Urinary bladder (tissue), 4 donors: ENCODE measurements around the gene NFIC. TPM values are rescaled to one million over a fixed set of nuclear protein-coding genes. Genes with fewer than 3 reads are reported as not detected.

Experiments used
- DNase-seq: peaks from one replicate; pipeline ENCODE4 v3.0.0-alpha.2; 2015; ENCODE audit errors: extremely low spot score
- H3K27ac ChIP-seq: one replicate; pipeline ENCODE4 v1.5.1; 2013; ENCODE audit warnings: low read depth, mild to moderate bottlenecking, moderate library complexity
- H3K36me3 ChIP-seq: one replicate; pipeline ENCODE4 v1.6.1; 2013; ENCODE audit warnings: mild to moderate bottlenecking, moderate library complexity; ENCODE audit not compliant: insufficient read depth
- H3K4me1 ChIP-seq: one replicate; pipeline ENCODE4 v1.6.1; 2013; ENCODE audit warnings: mild to moderate bottlenecking, moderate library complexity; ENCODE audit not compliant: insufficient read depth
- H3K4me3 ChIP-seq: one replicate; pipeline ENCODE4 v1.5.1; 2013; ENCODE audit warnings: low read depth, low read length
- WGBS: extraction: QIAGEN DNeasy Blood & Tissue Kit; methylation state at CpG from one replicate; pipeline ENCODE4 v1.1.7; 2013; 5-methylcytosine and 5-hydroxymethylcytosine counted together
- polyA plus RNA-seq: library from polyadenylated mRNA; stranded (reverse); fragments of 200-250 nt; gene quantifications from one replicate; pipeline ENCODE4 v1.2.3, GENCODE V29; 2013
- small RNA-seq: library from RNA; depleted of rRNA; stranded (forward); fragments of <200 nt; gene quantifications from one replicate; pipeline ENCODE3, GENCODE V24; 2014
- total RNA-seq: library from RNA; depleted of rRNA; stranded (reverse); fragments of >200 nt; gene quantifications from one replicate; pipeline ENCODE4 v1.2.3, GENCODE V29; 2014
- donor health status: healthy with polysubstance abuse.
- donor health status: healthy.

The NFIC gene
- total and polyA plus RNA-seq, 2 donors: 26.4 to 112 TPM

DNA sequence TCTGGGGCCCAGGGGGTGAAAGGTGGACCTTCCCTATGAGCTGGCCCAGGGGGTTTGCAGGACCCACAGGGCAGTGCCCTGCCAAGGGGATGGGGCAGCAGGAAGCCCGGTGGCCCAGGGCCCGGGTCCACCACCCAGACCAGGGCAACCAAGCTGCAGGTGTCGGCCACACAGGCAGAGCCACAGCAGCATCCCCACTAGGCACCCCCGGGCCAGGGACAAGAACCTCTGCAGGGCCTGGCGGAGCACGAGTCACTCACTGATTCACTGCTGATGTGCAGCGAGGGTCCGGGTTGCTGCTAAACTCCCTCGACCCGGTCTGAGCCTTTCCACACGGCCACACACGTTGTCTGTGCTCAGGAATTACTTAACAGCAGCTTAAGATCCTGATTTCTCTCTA, 148.5 kb downstream of the NFIC start:
- no peaks in the 10 kb centered on the region for H3K36me3 ChIP-seq
- H3K4me1 ChIP-seq: no peaks in the 10 kb centered on the region
- H3K27ac ChIP-seq: no peak overlapping the region
- DNase-seq: no peak
- WGBS: 75% methylated on average over 12 of the region's 12 CpGs
- H3K4me3 ChIP-seq: no peak overlapping the region

DNA sequence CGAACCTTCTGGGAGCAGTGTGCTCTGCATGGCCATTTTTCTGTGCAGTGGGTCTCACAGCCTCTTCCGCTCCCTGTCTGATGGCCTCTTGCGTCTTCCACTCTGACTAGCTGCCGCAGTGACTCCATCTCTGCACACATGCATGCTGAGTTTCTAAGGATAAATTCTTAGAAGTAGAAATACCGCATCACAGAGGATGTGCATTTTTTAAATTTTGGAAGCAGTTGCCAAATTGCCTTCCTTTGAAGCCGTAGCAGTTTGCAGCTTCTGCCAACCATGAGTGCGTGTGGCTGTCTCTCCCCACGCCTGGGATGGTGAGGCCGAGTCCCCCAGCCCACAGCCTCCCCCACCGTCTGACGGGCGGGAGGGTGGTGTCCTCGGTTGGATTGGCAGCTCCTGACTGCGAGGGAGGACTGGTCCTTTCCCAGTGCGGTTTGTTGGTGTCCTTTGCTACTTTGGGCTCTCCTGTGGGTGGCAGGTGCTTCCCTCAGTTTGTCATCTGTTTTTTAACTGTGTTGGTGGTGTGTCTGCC, 149.6 kb downstream of the NFIC start:
- no peaks in the 10 kb centered on the region for H3K4me1 ChIP-seq
- no peak overlapping the region for H3K27ac ChIP-seq
- H3K36me3 ChIP-seq: no peaks in the 10 kb centered on the region
- H3K4me3 ChIP-seq: no peak overlapping the region
- DNase-seq: no peak
- WGBS: 69% methylated on average over 15 of the region's 15 CpGs

DNA sequence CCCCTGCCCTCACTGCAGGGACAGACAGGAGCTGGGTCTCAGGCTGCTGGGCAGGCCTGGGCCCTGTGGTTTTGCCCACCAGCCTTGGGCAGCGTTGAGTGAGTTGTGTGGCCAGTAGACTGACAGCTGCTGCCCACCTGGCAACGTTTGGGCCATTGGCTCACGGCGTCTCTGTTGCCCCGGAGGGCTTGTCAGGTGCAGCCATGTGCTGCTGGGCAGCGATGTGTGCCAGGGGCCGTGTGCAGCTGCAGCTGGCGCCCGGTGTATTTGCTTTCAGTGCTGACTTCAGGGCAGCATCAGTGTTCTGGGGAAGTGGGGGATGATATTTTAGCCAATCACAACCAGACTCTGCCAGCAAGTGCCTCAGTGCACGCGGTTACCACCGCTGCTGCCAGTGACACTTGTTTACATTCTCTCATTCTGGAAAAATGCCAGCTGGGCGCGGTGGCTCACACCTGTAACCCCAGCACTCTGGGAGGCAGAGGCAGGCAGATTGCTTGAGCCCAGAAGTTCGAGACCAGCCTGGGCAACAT, 150.4 kb downstream of the NFIC start:
- no peak for DNase-seq

DNA sequence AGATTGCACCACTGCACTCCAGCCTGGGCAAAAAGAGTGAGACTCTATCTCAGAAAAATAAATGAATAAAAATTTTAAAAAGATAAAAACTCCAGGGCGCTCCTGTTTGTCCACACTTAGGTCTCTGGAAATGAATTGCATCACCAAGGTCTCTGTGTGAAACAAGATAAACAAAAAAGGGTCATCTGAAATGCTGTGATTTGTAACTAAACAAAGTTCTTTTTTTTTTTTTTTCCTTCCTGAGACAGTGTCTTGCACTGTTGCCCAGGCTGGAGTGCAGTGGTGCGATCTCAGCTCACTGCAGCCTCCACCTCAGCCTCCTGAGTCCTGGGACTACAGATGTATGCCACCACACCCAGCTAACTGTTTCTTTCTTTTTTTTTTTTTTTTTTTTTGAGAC, 151.3 kb downstream of the NFIC start:
- WGBS: 93% methylated on average over 2 of the region's 2 CpGs
- no peak overlapping the region for H3K27ac ChIP-seq
- H3K4me3 ChIP-seq: no peak overlapping the region
- DNase-seq: no peak
- H3K36me3 ChIP-seq: no peaks in the 10 kb centered on the region
- no peaks in the 10 kb centered on the region for H3K4me1 ChIP-seq

More for the DNA sequence above, 150.4 kb downstream of the NFIC start:
- WGBS: 74% methylated on average over 15 of the region's 15 CpGs
- Histone ChIP-seq H3K36me3 (no peaks in the 10 kb centered on the region), H3K4me3 (no peak overlapping the region), H3K27ac (no peak overlapping the region), H3K4me1 (no peaks in the 10 kb centered on the region)

DNA sequence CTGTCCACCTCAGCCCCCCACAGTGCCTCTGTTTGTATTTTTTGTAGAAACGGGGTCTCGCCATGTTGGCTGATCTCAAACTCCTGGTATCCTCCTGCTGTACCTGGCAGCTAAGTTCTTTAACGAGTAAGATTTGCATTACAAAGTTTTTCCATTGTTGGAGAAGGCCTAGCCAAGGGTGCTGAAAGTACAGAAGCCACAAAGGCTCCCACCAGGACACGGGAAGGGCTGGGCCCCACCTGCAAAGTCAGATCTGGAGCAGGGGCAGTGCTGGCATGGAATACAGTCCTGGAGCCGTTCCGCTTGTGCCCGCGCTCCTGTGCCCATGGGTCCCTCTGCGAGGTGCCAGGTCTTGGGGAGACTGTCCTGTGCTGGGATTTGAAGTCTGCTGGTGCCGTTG, 151.9 kb downstream of the NFIC start:
- Histone ChIP-seq H3K27ac (no peak overlapping the region), H3K4me1 (no peaks in the 10 kb centered on the region), H3K36me3 (no peaks in the 10 kb centered on the region), H3K4me3 (no peak overlapping the region)
- WGBS: 84% methylated on average over 10 of the region's 10 CpGs
- no peak for DNase-seq

DNA sequence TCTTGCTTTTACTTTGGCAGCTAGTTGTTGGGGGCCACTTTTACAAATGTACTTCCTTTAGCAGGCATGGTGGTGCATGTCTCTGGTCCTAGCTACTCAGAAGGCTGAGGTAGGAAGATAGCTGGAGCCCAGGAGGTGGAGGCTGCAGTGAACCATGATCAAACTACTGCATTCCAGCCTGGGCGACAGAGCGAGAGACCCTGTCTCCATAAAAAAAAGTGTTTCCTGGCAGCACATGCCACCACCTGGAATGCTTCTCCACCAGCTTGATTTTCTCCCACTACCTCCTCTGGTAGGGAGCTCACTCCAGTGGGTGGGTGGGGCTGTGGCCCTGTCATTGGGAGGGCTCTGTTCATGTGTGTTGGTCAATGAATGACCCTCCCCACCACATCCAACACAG, 152.3 kb downstream of the NFIC start:
- Histone ChIP-seq H3K27ac (no peak overlapping the region), H3K4me1 (no peaks in the 10 kb centered on the region), H3K4me3 (no peak overlapping the region), H3K36me3 (no peaks in the 10 kb centered on the region)
- DNase-seq: no peak
- 75% methylated on average over 2 of the region's 2 CpGs for WGBS

Small RNAs within 50 kb of the gene (small RNA-seq; reads per million reads assigned to genes)
- not detected for gene AC005514.1

Other genes starting within 250 kb of the NFIC start
- gene GNA15, start 230.6 kb upstream of the NFIC start, total RNA-seq: 6.2 TPM
- 9.6 TPM for gene GNA15, start 230.6 kb upstream of the NFIC start, polyA plus RNA-seq
- gene S1PR4, start 187.8 kb upstream of the NFIC start, total RNA-seq: 0.74 TPM
- 3.4 TPM for gene S1PR4, start 187.8 kb upstream of the NFIC start, polyA plus RNA-seq
- 10.5 TPM for gene NCLN, start 180.7 kb upstream of the NFIC start, total RNA-seq
- 30.5 TPM for gene NCLN, start 180.7 kb upstream of the NFIC start, polyA plus RNA-seq
- gene CELF5, start 141.9 kb upstream of the NFIC start, total RNA-seq: 0.48 TPM
- 0.14 TPM for gene CELF5, start 141.9 kb upstream of the NFIC start, polyA plus RNA-seq
- gene SMIM24, start 113.9 kb downstream of the NFIC start, total RNA-seq: not detected
- gene SMIM24, start 113.9 kb downstream of the NFIC start, polyA plus RNA-seq: not detected
- not detected for gene SMIM44, start 116.9 kb downstream of the NFIC start, total RNA-seq
- not detected for gene SMIM44, start 116.9 kb downstream of the NFIC start, polyA plus RNA-seq
- 2.9 TPM for gene DOHH, start 134.1 kb downstream of the NFIC start, total RNA-seq
- gene DOHH, start 134.1 kb downstream of the NFIC start, polyA plus RNA-seq: 18.3 TPM
- 30.5 TPM for gene FZR1, start 139.7 kb downstream of the NFIC start, total RNA-seq
- 30.5 TPM for gene FZR1, start 139.7 kb downstream of the NFIC start, polyA plus RNA-seq
- gene TEKTIP1, start 172.6 kb downstream of the NFIC start, total RNA-seq: not detected
- gene TEKTIP1, start 172.6 kb downstream of the NFIC start, polyA plus RNA-seq: 0.79 TPM
- gene MFSD12, start 191.0 kb downstream of the NFIC start, total RNA-seq: 19.3 TPM
- 38.6 TPM for gene MFSD12, start 191.0 kb downstream of the NFIC start, polyA plus RNA-seq
- gene HMG20B, start 206.4 kb downstream of the NFIC start, total RNA-seq: 30.6 TPM
- 109 TPM for gene HMG20B, start 206.4 kb downstream of the NFIC start, polyA plus RNA-seq
- 0.11 TPM for gene GIPC3, start 218.9 kb downstream of the NFIC start, total RNA-seq
- 0.94 TPM for gene GIPC3, start 218.9 kb downstream of the NFIC start, polyA plus RNA-seq
- gene TBXA2R, start 240.3 kb downstream of the NFIC start, total RNA-seq: 1.4 TPM
- gene TBXA2R, start 240.3 kb downstream of the NFIC start, polyA plus RNA-seq: 3.8 TPM